Measurements from ENCODE around the gene PRPF19.

PRPF19 gene

GRCh38 chr11:60859616-60860250 lies 46.7 kb downstream of the PRPF19 start:
- in situ Hi-C loops (cut with HindIII; ENCODE audit: low pct_unique_long_range_greater_than_20kb, low sequenced_read_pairs): no loop called here
- DNase-seq (ENCODE audit: low read depth in 1 of 2, low spot score in 1 of 2): no peak
- no peak for TF ChIP-seq JUND (IDR thresholded peaks at IDR 0.05; ENCODE audit: low read depth)

DNA sequence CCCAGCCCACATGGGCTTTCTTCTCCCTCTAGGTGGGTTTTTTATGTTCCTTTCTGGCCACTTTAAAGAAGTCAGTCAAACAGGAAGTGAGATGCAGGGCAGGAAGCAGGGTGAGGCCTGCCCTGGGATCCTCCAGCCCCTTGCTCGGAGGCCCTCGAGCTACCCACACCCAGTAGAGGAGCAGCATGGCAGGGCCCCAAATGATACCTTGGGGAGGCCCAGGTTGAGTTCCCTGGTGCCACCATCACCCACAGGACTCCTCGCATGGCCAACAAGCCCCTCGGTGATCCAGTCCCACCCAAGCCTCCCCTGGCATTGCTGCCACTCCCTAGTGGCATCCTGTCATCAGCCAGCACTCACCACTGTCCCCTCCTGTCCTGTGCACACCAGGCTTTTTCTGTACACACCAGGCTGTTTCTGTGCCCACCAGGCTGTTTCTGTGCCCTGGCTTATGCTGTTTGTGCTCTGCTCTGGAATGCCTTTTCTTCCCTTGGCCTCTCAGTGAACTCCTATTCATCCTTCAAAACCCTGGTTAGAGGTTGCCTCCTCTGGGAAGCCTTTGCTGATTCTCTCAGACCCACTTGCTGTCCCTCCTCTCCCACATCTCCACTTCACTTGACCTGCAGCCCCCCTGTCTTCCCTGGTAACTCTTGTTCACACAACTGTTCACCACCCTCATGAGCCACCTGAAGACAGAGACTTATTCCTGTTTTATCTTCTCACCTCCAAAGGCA lies 47.5 kb downstream of the PRPF19 start:
- in situ Hi-C loops (cut with HindIII; ENCODE audit: low pct_unique_long_range_greater_than_20kb, low sequenced_read_pairs): no loop called here
- no peak for DNase-seq (ENCODE audit: low read depth in 1 of 2, low spot score in 1 of 2)
- no peak for TF ChIP-seq JUND (IDR thresholded peaks at IDR 0.05; ENCODE audit: low read depth)

GRCh38 chr11:60858236-60858635 lies 48.1 kb downstream of the PRPF19 start:
- no peak for TF ChIP-seq JUND (IDR thresholded peaks at IDR 0.05; ENCODE audit: low read depth)
- no peak for DNase-seq (ENCODE audit: low read depth in 1 of 2, low spot score in 1 of 2)
- in situ Hi-C loops (cut with HindIII; ENCODE audit: low pct_unique_long_range_greater_than_20kb, low sequenced_read_pairs): no loop called here

DNA sequence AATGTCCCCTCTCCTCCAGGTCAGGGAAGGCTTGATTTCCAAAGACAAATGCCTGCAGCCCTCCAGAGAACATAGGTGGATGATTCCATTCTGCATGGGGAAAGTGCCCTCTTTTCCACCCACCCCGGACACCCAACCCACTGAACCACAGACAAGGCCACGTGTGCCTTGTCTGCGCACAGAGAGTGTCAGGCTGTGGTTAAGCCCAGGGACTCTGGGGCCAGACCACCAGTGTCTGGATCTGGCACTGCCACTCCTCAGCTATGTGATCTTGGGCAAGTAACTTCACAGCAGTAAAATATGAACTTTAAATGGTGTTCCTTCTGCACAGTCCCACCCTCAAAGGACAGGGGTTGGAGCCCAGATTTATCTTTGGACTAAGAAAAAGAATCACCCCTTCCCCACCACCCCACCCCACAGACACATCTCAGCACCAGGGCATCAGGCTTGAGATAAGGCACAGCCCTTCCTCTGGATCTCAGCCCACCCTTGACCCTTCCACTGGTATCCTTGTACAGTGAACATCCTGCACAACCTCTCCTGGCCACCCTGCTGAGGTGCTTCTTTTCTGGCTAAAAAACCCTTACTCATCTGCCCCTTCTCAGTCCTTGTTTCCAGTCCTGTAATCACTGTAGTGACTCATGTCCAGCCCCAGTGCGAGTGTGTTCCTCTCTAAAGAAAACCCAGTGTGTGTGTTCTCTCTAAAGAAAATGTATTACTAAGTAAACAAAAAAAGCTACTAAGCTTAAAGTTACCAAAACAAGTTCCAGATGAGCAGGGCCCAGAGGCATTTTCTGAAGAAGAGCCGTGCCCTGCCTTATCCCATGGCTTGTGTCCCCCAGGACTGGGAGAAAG lies 48.8 kb downstream of the PRPF19 start:
- DNase-seq (ENCODE audit: low read depth in 1 of 2, low spot score in 1 of 2): no peak
- in situ Hi-C loops (cut with HindIII; ENCODE audit: low pct_unique_long_range_greater_than_20kb, low sequenced_read_pairs): no loop called here
- TF ChIP-seq JUND (IDR thresholded peaks at IDR 0.05; ENCODE audit: low read depth): no peak

- in situ Hi-C loops (cut with HindIII; ENCODE audit: low pct_unique_long_range_greater_than_20kb, low sequenced_read_pairs): no loop called here
- no peak for TF ChIP-seq JUND (IDR thresholded peaks at IDR 0.05; ENCODE audit: low read depth)
- DNase-seq (ENCODE audit: low read depth in 1 of 2, low spot score in 1 of 2): no peak
Measured at GRCh38 chr11:60855726-60856633, 50.4 kb downstream of the PRPF19 start, which contains the start of gene PTGDR2. PTGDR2 (minus strand) TSS chr11:60855950; CDS start chr11:60853722, 2,228 bp downstream.

DNA sequence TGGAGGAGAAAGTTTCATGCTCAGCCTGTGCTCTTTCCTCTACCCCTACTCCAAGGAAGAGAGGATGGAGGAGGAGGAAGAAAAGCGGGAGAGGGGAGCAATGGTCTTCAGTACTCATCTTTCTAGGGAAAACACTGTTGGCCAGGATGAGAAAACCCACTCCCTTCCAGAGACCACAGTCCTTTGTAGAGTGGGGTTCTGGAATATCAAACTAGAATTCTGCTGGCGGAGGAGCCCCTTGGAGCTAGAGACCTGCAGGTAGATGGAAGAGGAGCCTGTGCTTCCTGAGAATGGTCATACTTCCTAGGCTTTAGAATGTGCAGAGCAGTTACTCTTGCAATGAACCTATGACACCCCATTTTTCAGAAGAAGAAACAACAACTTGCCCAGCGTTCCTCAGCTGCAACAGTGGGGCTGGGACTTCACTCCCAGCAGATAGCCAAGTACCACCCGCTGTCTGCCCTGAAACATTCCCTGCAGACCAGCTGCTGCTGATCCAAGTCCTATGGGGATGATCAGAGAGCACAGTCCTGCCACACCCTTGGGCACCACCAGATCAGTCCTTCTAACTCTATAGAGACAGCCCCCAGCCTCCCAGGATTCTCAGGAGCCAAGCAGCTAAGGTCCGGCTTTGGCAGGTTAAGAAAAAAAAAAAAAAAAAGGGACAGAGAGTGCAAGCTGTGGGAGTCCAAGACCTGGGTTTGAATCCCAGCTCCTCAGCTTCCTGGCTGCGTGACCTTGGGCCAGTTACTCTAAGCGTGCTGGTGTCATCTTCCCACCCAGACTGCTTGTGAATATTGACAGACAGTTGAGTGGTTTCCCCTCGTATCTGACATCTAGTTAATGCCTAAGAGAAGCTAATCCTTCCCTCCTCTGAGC lies 51.3 kb downstream of the PRPF19 start:
- in situ Hi-C loops (cut with HindIII; ENCODE audit: low pct_unique_long_range_greater_than_20kb, low sequenced_read_pairs): no loop called here
- no peak for DNase-seq (ENCODE audit: low read depth in 1 of 2, low spot score in 1 of 2)
- no peak for TF ChIP-seq JUND (IDR thresholded peaks at IDR 0.05; ENCODE audit: low read depth)

DNA sequence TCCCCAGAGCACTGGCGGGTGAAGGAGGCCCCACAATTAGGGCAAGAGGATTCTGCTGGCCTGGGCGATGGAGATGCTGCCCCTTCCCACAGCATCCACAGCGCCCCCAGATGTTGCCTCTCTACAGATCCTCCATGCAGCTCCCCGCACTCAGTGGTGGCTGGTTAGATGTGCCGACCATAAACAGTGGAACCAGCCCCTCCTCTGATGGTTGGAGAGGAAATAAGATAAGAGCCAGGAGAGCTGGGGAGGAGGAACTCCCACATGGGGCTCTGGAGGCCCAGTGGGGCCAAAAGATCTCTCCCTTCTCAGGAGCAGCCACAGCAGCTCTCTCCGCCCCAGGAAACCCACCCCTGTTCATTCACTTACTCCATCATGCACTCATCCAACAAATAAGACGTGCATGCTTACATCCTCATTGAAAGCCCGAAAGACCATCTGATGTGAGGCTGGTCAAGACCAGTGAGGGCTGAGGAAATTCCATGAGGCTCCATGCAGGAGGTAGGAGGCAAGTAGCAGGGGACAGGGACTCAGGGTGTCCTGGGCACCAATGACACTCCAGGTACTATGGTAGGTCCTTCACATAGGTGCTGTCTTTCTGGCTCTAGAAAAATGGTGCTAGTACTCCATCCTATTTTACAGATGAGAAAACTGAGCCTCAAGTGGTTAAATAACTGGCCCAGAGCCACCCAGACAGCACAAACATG lies 52.1 kb downstream of the PRPF19 start:
- DNase-seq (ENCODE audit: low read depth in 1 of 2, low spot score in 1 of 2): no peak
- in situ Hi-C loops (cut with HindIII; ENCODE audit: low pct_unique_long_range_greater_than_20kb, low sequenced_read_pairs): no loop called here
- no peak for TF ChIP-seq JUND (IDR thresholded peaks at IDR 0.05; ENCODE audit: low read depth)

GRCh38 chr11:60852982-60853950 lies 53.1 kb downstream of the PRPF19 start:
- no peak for DNase-seq (ENCODE audit: low read depth in 1 of 2, low spot score in 1 of 2)
- TF ChIP-seq JUND (IDR thresholded peaks at IDR 0.05; ENCODE audit: low read depth): no peak

DNA sequence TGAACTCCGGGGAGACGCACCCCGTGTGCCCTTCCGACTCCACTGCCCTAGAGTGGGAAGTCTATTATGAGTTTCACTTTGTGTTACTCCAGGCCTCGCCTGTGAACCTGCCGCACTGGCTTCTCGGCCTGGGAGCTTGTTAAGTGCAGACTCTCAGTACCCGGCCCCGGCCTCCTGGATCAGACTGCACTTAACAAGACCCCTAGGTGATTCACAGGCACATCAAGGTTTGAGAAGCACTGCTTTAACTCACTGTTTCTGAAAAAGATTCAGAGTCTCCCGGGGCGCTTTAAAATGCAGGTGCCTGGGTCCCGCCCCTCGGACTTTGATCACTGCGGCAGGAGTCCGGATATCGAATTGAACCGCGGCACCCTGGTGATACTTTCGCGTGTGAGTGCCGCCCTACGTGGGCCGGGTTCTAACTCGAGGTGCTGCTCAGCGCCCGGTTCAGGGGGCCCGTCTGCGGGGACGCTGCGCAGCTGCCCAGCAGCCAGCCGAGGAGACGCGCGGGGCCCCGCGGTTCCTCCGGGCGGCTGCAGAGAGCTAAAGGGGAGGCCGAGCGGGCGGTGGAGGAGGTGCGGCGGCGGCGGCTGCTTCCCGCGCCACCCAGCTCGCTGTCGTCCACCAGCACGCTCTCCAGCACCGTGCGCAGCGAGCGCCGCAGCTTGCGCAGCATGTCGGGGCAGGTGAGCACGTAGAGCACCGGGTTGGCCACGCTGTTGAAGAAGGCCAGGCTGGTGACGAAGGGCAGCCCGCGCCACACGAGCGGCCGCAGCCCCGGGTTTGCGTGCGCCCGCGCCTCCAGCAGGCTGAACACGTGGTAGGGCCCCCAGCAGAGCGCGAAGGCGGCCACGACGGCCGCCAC lies 54.0 kb downstream of the PRPF19 start:
- DNase-seq (ENCODE audit: low read depth in 1 of 2, low spot score in 1 of 2): no peak
- in situ Hi-C loops (cut with HindIII; ENCODE audit: low pct_unique_long_range_greater_than_20kb, low sequenced_read_pairs): no loop called here
- no peak for TF ChIP-seq JUND (IDR thresholded peaks at IDR 0.05; ENCODE audit: low read depth)

More at GRCh38 chr11:60852982-60853950, 53.1 kb downstream of the PRPF19 start:
- in situ Hi-C loops (cut with HindIII; ENCODE audit: low pct_unique_long_range_greater_than_20kb, low sequenced_read_pairs): no loop called here
